GM23338 (cell line): ENCODE data around the gene SLC6A7. TPM values are rescaled to one million over a fixed set of nuclear protein-coding genes. Genes with fewer than 3 reads are reported as not detected.

Experiments used
- ATAC-seq: fragments of 200-7000 bp; cut with Tn5 transposase; 3 replicates; pipeline ENCODE4 v1.9.1; 2020
- DNase-seq: peaks from one replicate; pipeline ENCODE4 v3.0.0-alpha.2; 2015; ENCODE audit warnings: low spot score
- H2AFZ ChIP-seq: fragments of 200-600 bp; sonication (generic); 2 replicates; pipeline ENCODE4 v1.8.0; 2016; ENCODE audit warnings: antibody characterized with exemption, mild to moderate bottlenecking, moderate library complexity
- H3F3A ChIP-seq: fragments of 200-600 bp; sonication (generic); replicated peaks from 2 replicates; pipeline ENCODE4 v1.8.0; 2017; ENCODE audit warnings: antibody characterized with exemption, mixed run types, low read depth
- H3K27ac ChIP-seq: fragments of 200-600 bp; sonication (generic); 2 replicates; pipeline ENCODE4 v1.6.1; 2016; ENCODE audit warnings: low read depth
- H3K27me3 ChIP-seq: fragments of 200-600 bp; sonication (generic); 2 replicates; pipeline ENCODE4 v1.8.0; 2016; ENCODE audit warnings: mild to moderate bottlenecking, mixed run types, moderate library complexity; ENCODE audit not compliant: insufficient read depth
- H3K36me3 ChIP-seq: fragments of 200-600 bp; sonication (generic); 2 replicates; pipeline ENCODE4 v1.8.0; 2016; ENCODE audit warnings: mild to moderate bottlenecking; ENCODE audit not compliant: insufficient read depth
- H3K4me1 ChIP-seq: fragments of 200-600 bp; sonication (generic); 2 replicates; pipeline ENCODE4 v1.8.0; 2016; ENCODE audit warnings: mild to moderate bottlenecking, moderate library complexity; ENCODE audit not compliant: insufficient read depth
- H3K4me2 ChIP-seq: fragments of 200-600 bp; sonication (generic); 2 replicates; pipeline ENCODE4 v1.7.1; 2017; ENCODE audit warnings: mixed run types
- H3K4me3 ChIP-seq: fragments of 200-600 bp; sonication (generic); 2 replicates; pipeline ENCODE4 v1.6.1; 2016; ENCODE audit warnings: mixed run types
- H3K79me2 ChIP-seq: fragments of 200-600 bp; sonication (generic); replicated peaks from 2 replicates; pipeline ENCODE4 v1.8.0; 2017; ENCODE audit warnings: mild to moderate bottlenecking; ENCODE audit not compliant: insufficient read depth
- H3K9me2 ChIP-seq: fragments of 200-600 bp; sonication (generic); 2 replicates; pipeline ENCODE4 v1.8.0; 2017; ENCODE audit not compliant: insufficient read depth
- H4K20me1 ChIP-seq: fragments of 200-600 bp; sonication (generic); replicated peaks from 2 replicates; pipeline ENCODE4 v1.8.0; 2017; ENCODE audit warnings: mild to moderate bottlenecking; ENCODE audit not compliant: insufficient read depth
- H3K27ac Mint-ChIP-seq: 2 replicates; pipeline ENCODE4 v1.8.0; 2020; ENCODE audit warnings: inconsistent platforms, mild to moderate bottlenecking, moderate library complexity, mixed read lengths
- H3K27me3 Mint-ChIP-seq: 3 replicates; pipeline ENCODE4 v1.8.0; 2022; ENCODE audit warnings: low read depth, mild to moderate bottlenecking, moderate library complexity, mixed read lengths, inconsistent platforms; ENCODE audit not compliant: insufficient read depth, poor library complexity
- H3K36me3 Mint-ChIP-seq: 3 replicates; pipeline ENCODE4 v1.8.0; 2021; ENCODE audit warnings: low read depth, mild to moderate bottlenecking, inconsistent platforms, moderate library complexity, mixed read lengths
- H3K4me1 Mint-ChIP-seq: 3 replicates; pipeline ENCODE4 v1.8.0; 2020; ENCODE audit warnings: mild to moderate bottlenecking, inconsistent platforms, mixed read lengths
- H3K4me3 Mint-ChIP-seq: 3 replicates; pipeline ENCODE4 v1.8.0; 2021; ENCODE audit warnings: moderate library complexity, mild to moderate bottlenecking, inconsistent platforms, mixed read lengths
- H3K9me3 Mint-ChIP-seq: 3 replicates; pipeline ENCODE4 v1.8.0; 2020; ENCODE audit warnings: moderate library complexity, mild to moderate bottlenecking, inconsistent platforms, mixed read lengths
- CREB1 ChIP-seq: fragments of 250-450 bp; sonication (Bioruptor Pico); IDR thresholded peaks from 2 replicates; pipeline ENCODE4 v1.5.0; 2020; ENCODE audit warnings: low read depth, mild to moderate bottlenecking, moderate library complexity
- CTCF ChIP-seq, 2 experiments: fragments of 200-600 bp in 1 of 2; sonication (generic) in 1 of 2; conservative IDR thresholded peaks; 2 replicates each; pipeline versions ENCODE4 v1.5.1 to v1.6.1; 2016 to 2017; ENCODE audit warnings: antibody characterized with exemption in 2 of 2, low read depth in 2 of 2, mild to moderate bottlenecking in 2 of 2, moderate library complexity in 1 of 2
- ETS1 ChIP-seq: IDR thresholded peaks from 2 replicates; pipeline ENCODE4 v1.6.1; 2016; ENCODE audit warnings: antibody characterized with exemption
- EZH2 ChIP-seq: fragments of 200-600 bp; sonication (generic); IDR thresholded peaks from one replicate; pipeline ENCODE4 v1.8.0; 2017; ENCODE audit warnings: antibody characterized with exemption, mild to moderate bottlenecking, low read depth; ENCODE audit not compliant: unreplicated experiment
- NANOG ChIP-seq: IDR thresholded peaks from 2 replicates; pipeline ENCODE4 v1.6.1; 2016; ENCODE audit warnings: antibody characterized with exemption, borderline replicate concordance
- POLR2AphosphoS5 ChIP-seq: IDR thresholded peaks from 2 replicates; pipeline ENCODE4 v1.6.1; 2016; ENCODE audit warnings: antibody characterized with exemption, low read depth
- STAT1 ChIP-seq: IDR thresholded peaks from one replicate; pipeline ENCODE4 v1.6.1; 2016; ENCODE audit warnings: antibody characterized with exemption; ENCODE audit not compliant: unreplicated experiment
- ZNF114 ChIP-seq: fragments of 250-450 bp; sonication (Bioruptor Pico); IDR thresholded peaks from 2 replicates; pipeline ENCODE4 v1.5.0; 2020; ENCODE audit warnings: mild to moderate bottlenecking, moderate library complexity
- ZNF331 ChIP-seq: fragments of 250-450 bp; sonication (Bioruptor Pico); IDR thresholded peaks from 2 replicates; pipeline ENCODE4 v1.5.0; 2020; ENCODE audit warnings: low read depth, mild to moderate bottlenecking, moderate library complexity
- ZNF462 ChIP-seq: fragments of 250-450 bp; sonication (Bioruptor Pico); IDR thresholded peaks from 2 replicates; pipeline ENCODE4 v1.5.0; 2020; ENCODE audit warnings: mild to moderate bottlenecking, moderate library complexity
- long read RNA-seq: library from polyadenylated mRNA; unstranded; transcript quantifications from one replicate; pipeline ENCODE4 v2.0.0, GENCODE V29; 2020; ENCODE audit not compliant: unreplicated experiment
- polyA plus RNA-seq: library from polyadenylated mRNA; unstranded; fragments of >200 nt; fragmentation: Nextera tagmentation; extraction: Ambion mirVana; gene quantifications from 2 replicates; pipeline ENCODE4 v1.2.1, GENCODE V29; 2016
- total RNA-seq: library from RNA; depleted of rRNA; stranded (reverse); fragments of >200 nt; shearing (Covaris generic); gene quantifications from 2 replicates; pipeline ENCODE4 v1.2.3, GENCODE V29; 2014; rRNA removed

Gene SLC6A7
- total RNA-seq = not detected in 2 replicates
- not detected in 2 replicates for polyA plus RNA-seq
- long read RNA-seq = 0 reads

DNA sequence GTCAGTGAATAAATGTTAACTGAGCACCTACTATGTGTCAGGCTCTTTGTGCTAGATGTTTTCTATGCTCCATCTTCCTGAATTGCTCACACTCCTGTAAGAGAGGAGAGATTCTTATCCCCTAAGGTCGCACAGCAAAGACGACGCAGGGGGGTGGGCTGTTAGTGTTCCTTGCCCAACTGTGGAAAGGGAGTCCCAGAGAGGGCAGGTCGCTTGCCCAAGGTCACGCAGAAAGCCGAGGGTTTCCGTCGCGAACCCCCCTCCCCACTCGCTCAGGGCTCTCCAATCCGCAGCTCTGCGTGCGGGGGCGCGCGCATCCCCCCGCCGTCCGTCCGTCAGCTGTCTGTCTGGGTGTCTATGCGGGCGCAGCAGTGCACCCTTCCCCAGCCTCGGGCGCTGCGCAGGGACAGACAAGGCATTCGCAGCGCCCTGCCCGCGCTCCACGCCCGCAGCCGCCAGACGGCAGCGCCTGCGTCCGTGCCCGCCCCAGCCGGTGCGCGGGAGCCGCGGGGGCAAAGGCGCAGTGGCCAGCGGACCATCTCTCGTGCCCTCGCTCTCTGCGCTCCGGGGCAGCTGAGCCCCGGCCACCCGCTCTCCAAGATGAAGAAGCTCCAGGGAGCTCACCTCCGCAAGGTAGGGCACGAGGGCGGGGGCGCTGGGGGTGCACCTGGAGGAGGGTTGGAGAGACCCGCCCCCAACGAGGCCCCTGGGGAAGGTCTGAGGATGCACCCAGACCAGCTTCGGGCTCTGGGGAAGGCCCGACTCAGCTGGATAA, at the start of gene SLC6A7:
Gene SLC6A7, plus strand, starts transcription at position 335 of the 775 bp plus-strand sequence. Its CDS starts 266 bp downstream, at position 601.
- no peak within 1 kb of the TSS for H3K27ac ChIP-seq
- no peaks in the 10 kb centered on the region for H4K20me1 ChIP-seq
- ATAC-seq (peak; percentile 66), DNase-seq (peak; percentile 42)
- no peaks in the 10 kb centered on the region for H3K79me2 ChIP-seq
- no peaks in the 10 kb centered on the region for H3K36me3 ChIP-seq
- peak within 1 kb of the TSS; percentile 68 for H3K4me3 Mint-ChIP-seq
- H3K4me1 ChIP-seq = peaks cover 6% of the 10 kb centered on the region
- H3K4me3 ChIP-seq = peak within 1 kb of the TSS; percentile 72
- H3K27me3 ChIP-seq = peaks cover 63% of the 10 kb centered on the region
- peaks cover 74% of the 10 kb centered on the region for H3K27me3 Mint-ChIP-seq
- no peaks in the 10 kb centered on the region for H3K9me3 Mint-ChIP-seq
- H2AFZ ChIP-seq = peak within 1 kb of the TSS; percentile 96
- H3F3A ChIP-seq = no peaks in the 10 kb centered on the region
- H3K9me2 ChIP-seq = no peaks in the 10 kb centered on the region
- no peaks in the 10 kb centered on the region for H3K36me3 Mint-ChIP-seq
- TF ChIP-seq EZH2 (peak; percentile 61), ZNF331 (CRISPR knock-in tag) (no peak)
- H3K4me2 ChIP-seq = peak within 1 kb of the TSS; percentile 88
- no peak within 1 kb of the TSS for H3K27ac Mint-ChIP-seq
- H3K4me1 Mint-ChIP-seq = peaks cover 25% of the 10 kb centered on the region

GRCh38 chr5:150140830-150141229, 49.0 kb upstream of the SLC6A7 start:
- H3K9me3 Mint-ChIP-seq = no peaks in the 10 kb centered on the region
- H3K4me3 Mint-ChIP-seq = no peak overlapping the region
- peaks cover 17% of the 10 kb centered on the region for H3K27me3 Mint-ChIP-seq
- H3K36me3 ChIP-seq = no peaks in the 10 kb centered on the region
- H3K36me3 Mint-ChIP-seq = no peaks in the 10 kb centered on the region; the same call in 2 of the 3 replicates
- H3F3A ChIP-seq = no peaks in the 10 kb centered on the region
- H3K27ac Mint-ChIP-seq = no peak overlapping the region
- H3K4me1 Mint-ChIP-seq = peaks cover 73% of the 10 kb centered on the region
- H3K4me1 ChIP-seq = peaks cover 27% of the 10 kb centered on the region
- no peak overlapping the region for H3K4me3 ChIP-seq
- no peaks in the 10 kb centered on the region for H3K9me2 ChIP-seq
- no peaks in the 10 kb centered on the region for H4K20me1 ChIP-seq
- no peak overlapping the region for H3K27ac ChIP-seq
- DNase-seq = no peak
- no peak overlapping the region for H2AFZ ChIP-seq
- no peak for ATAC-seq
- H3K4me2 ChIP-seq = no peak overlapping the region
- no peaks in the 10 kb centered on the region for H3K27me3 ChIP-seq
- H3K79me2 ChIP-seq = no peaks in the 10 kb centered on the region
- TF ChIP-seq ZNF462 (CRISPR knock-in tag) (no peak), CTCF (conservative IDR thresholded peaks at IDR 0.05; ENCODE audit: low read depth in 2 of 2) (no peak), CREB1 (CRISPR knock-in tag) (no peak), ZNF114 (CRISPR knock-in tag) (no peak), ETS1 (no peak), STAT1 (no peak), POLR2AphosphoS5 (no peak), NANOG (no peak)
